ENCODE data around the gene ZSWIM2.
"Not testable (repeated sequence)": the region's sequence is repeated elsewhere in the genome, so short reads cannot be mapped to it uniquely, and the experiment has no call there.

ZSWIM2 gene

GRCh38 chr2:186848873-186849578 is at the start of gene ZSWIM2:
TSS of gene ZSWIM2 (minus strand) at chr2:186849170. CDS start at chr2:186849130, 40 bp downstream.
- DNase-seq (ENCODE audit: low read depth, low spot score) = peak; percentile 82

GRCh38 chr2:186896220-186896619 is 47.2 kb upstream of the ZSWIM2 start:
- not testable (repeated sequence) for DNase-seq (ENCODE audit: low read depth, low spot score)

GRCh38 chr2:186895451-186895850 is 46.5 kb upstream of the ZSWIM2 start:
- no peak for DNase-seq (ENCODE audit: low read depth, low spot score)

GRCh38 chr2:186894478-186894877 is 45.5 kb upstream of the ZSWIM2 start:
- no peak for DNase-seq (ENCODE audit: low read depth, low spot score)

GRCh38 chr2:186892821-186893220 is 43.9 kb upstream of the ZSWIM2 start:
- no peak for DNase-seq (ENCODE audit: low read depth, low spot score)

GRCh38 chr2:186891185-186891621 is 42.2 kb upstream of the ZSWIM2 start:
- DNase-seq (ENCODE audit: low read depth, low spot score) = no peak

- no peak for DNase-seq (ENCODE audit: low read depth, low spot score)
Observed at GRCh38 chr2:186889101-186889879, 40.3 kb upstream of the ZSWIM2 start.

- DNase-seq (ENCODE audit: low read depth, low spot score) = no peak
Observed at GRCh38 chr2:186887107-186888090, 38.4 kb upstream of the ZSWIM2 start.

- no peak for DNase-seq (ENCODE audit: low read depth, low spot score)
Observed at GRCh38 chr2:186884587-186884986, 35.6 kb upstream of the ZSWIM2 start.

GRCh38 chr2:186883666-186884065 is 34.7 kb upstream of the ZSWIM2 start:
- DNase-seq (ENCODE audit: low read depth, low spot score) = no peak

- no peak for DNase-seq (ENCODE audit: low read depth, low spot score)
Observed at GRCh38 chr2:186882511-186883071, 33.6 kb upstream of the ZSWIM2 start.

GRCh38 chr2:186881660-186882059 is 32.7 kb upstream of the ZSWIM2 start:
- DNase-seq (ENCODE audit: low read depth, low spot score) = no peak

- no peak for DNase-seq (ENCODE audit: low read depth, low spot score)
Observed at GRCh38 chr2:186879312-186879711, 30.3 kb upstream of the ZSWIM2 start.

- no peak for DNase-seq (ENCODE audit: low read depth, low spot score)
Observed at GRCh38 chr2:186874713-186875112, 25.7 kb upstream of the ZSWIM2 start.

GRCh38 chr2:186871881-186872280 is 22.9 kb upstream of the ZSWIM2 start:
- no peak for DNase-seq (ENCODE audit: low read depth, low spot score)

GRCh38 chr2:186868344-186868743 is 19.4 kb upstream of the ZSWIM2 start:
- no peak for DNase-seq (ENCODE audit: low read depth, low spot score)

- no peak for DNase-seq (ENCODE audit: low read depth, low spot score)
Observed at GRCh38 chr2:186862869-186863709, 14.1 kb upstream of the ZSWIM2 start.

- DNase-seq (ENCODE audit: low read depth, low spot score) = no peak
Observed at GRCh38 chr2:186855216-186855615, 6.2 kb upstream of the ZSWIM2 start.

GRCh38 chr2:186853951-186854350 is 5.0 kb upstream of the ZSWIM2 start:
- no peak for DNase-seq (ENCODE audit: low read depth, low spot score)

- no peak for DNase-seq (ENCODE audit: low read depth, low spot score)
Observed at GRCh38 chr2:186852508-186852907, 3.5 kb upstream of the ZSWIM2 start.

GRCh38 chr2:186842373-186842772 is 6.6 kb downstream of the ZSWIM2 start:
- DNase-seq (ENCODE audit: low read depth, low spot score) = no peak

Measured in iPS DF 19.7 (cell line).